Activated CD4-positive, CD25-positive, alpha-beta regulatory T cell (primary cell): ENCODE results near the gene AHI1.

ENCODE experiments used
- DNase-seq, 4 experiments: peaks; one replicate each; lab custom pipeline; 2025; lab: John Stamatoyannopoulos, UW

The AHI1 gene

GRCh38 chr6:135497412-135498184 lies at the start of gene AHI1:
AHI1 (minus strand) TSS chr6:135497740; CDS start chr6:135492237, 5,503 bp downstream.
- DNase-seq = peak; percentile 69 to 80 (median 77)

DNA sequence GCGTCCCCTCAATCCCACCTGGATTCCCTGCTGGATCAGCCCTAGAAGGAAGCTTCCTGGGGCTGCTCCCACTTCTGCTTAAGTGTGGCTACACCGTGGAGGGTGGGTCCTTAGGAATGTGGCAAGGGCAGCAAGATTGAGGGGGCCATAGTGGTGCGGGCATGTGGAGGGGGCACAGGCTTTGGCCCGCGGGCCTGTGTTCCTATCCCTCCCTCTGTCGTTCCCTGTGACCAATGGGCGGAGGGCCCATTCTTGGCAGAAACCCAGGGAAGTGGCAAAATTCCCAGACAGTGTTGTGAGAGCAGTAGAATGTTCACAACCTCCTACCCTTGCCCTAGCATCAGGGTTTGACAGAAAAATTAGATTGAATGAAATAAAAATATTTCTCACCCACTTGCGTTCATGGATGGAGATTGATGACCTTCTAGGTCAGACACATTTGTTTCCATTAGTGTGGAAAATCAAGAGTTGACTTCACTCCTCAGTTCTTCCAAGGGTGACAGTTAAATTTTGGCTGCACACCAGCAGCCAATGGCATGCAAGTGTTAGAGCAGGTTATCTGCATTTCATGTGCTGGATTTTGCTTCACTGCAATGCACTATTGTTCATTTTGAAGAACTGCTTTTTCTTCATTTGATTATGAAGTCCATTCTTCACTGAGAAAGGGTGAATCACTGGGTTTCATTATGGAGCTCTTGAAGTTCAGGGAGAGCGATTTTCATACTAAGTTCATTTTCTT lies 49.3 kb upstream of the AHI1 start:
- DNase-seq = no peak

DNA sequence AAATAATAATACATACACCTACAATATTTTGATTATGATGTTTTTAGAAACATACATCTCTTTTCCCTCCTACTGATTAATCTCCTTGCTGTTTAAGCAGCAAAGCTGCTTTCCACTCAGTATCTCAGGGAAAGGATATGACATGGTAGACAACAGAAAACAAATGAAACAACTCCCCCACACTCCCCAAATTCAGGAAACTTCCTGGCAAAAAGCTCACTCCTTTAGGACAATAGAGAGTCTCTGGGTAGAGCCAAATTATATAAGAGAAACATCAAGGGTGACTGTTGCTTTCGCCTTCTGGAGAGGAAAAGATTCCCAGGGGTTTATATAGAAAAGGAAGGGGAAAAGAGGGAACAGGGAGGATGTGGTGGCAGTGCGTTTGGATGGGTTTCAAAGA lies 48.7 kb upstream of the AHI1 start:
- DNase-seq = no peak

DNA sequence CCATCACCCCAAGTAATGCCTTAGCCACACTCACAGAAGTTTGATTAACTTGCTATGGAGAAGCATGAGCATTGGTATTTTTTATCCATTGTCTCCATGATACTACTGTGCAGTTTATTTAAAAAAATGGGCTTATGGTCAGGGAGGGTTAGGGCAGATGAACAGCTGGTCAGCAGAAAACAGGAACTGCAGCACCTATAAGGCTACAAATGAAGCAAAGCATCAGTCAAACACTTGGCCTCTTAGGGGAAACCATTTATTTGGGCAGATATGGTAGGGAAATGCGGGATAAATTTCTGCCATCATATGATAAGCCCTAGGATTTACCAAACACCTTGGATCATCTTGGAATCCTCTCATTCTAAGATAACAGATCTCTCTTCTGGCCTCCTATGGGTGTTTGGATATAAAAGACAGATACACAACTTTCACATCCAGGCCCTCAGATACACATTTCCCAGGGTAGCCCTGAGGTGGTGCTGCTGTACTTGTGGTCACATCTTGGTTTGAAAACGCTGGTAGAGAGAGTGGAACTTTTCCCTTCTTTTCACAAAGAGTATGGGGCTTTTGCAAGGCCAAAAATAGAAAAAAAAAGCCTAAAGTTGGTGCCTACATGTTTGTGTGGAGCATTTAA lies 42.8 kb upstream of the AHI1 start:
- DNase-seq = no peak

DNA sequence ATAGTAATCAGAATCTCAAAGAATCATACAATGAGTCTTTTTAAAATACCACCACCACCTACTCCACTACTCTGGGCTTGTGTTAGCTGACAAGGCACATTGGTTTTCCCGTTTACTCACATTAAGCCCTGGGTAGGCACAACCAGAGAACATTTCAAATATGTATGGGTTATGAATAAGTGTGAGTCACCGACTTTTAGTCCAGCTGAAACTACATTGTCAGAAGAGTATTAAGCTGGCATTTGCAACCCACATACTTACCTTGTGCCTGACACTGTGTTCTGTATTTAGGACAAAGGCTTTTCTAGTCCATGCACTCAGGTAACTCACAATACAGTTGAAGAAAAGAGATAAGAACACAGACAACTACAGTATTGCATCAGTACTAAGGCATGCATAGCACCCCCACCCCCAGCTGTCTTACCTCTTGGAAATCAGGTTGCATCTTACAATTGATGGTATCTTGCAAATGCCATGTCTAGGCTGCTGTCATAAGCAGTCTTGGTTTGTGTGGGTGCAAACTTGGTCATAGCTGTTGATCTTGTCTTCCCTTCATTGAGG lies 40.3 kb upstream of the AHI1 start:
- no peak for DNase-seq

DNA sequence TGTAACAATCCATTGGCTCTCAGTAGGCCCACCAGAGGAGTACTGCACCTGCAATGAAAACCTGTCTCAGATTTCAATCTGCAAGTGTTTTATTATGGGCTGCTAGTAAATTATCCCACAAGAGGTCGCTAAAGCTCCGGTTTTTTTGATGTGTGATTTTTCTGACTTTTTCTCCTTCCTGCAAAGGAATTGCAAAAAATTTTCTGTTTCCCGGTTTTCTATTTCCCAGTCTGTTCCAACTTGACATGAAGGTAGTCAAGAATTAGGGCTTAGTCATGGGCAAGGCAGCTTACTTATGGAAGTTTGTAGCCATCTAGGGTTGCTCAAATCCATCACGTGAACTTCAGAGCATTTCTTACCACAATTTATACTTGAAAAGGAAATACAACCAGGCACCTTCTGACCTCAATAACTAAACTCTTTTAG lies 38.5 kb upstream of the AHI1 start:
- no peak for DNase-seq

GRCh38 chr6:135534773-135535380 lies 37.3 kb upstream of the AHI1 start:
- no peak for DNase-seq

- no peak for DNase-seq
Observed at GRCh38 chr6:135532559-135532958, 35.0 kb upstream of the AHI1 start.

DNA sequence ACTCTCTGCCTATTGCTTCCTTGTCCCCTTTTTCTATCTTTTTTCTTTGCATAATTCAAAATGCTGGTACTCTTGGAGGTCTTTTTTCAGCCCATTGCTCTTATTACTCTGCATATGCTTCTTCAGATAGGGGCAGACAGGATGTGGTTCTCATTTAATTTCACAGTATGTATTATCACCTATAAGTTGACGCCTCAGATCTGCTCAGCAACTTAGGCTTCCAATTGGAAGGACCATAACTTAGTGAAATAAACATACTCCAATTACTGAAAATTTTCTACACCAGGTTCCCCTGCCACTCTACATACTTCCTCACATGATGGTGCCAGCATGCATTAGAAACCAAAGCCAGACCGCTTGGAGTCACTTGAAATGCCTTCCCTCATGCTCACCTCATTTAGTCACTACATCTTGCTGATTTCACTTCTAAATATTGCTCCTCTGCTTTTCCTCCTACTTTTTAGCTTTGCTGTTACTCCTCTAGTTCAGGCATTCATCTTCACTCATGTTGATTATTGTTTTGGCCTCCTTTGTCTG lies 34.5 kb upstream of the AHI1 start:
- DNase-seq = no peak

- DNase-seq = no peak
Observed at GRCh38 chr6:135530113-135530512, 32.6 kb upstream of the AHI1 start.

- DNase-seq = no peak
Observed at GRCh38 chr6:135527960-135528249, 30.4 kb upstream of the AHI1 start.

DNA sequence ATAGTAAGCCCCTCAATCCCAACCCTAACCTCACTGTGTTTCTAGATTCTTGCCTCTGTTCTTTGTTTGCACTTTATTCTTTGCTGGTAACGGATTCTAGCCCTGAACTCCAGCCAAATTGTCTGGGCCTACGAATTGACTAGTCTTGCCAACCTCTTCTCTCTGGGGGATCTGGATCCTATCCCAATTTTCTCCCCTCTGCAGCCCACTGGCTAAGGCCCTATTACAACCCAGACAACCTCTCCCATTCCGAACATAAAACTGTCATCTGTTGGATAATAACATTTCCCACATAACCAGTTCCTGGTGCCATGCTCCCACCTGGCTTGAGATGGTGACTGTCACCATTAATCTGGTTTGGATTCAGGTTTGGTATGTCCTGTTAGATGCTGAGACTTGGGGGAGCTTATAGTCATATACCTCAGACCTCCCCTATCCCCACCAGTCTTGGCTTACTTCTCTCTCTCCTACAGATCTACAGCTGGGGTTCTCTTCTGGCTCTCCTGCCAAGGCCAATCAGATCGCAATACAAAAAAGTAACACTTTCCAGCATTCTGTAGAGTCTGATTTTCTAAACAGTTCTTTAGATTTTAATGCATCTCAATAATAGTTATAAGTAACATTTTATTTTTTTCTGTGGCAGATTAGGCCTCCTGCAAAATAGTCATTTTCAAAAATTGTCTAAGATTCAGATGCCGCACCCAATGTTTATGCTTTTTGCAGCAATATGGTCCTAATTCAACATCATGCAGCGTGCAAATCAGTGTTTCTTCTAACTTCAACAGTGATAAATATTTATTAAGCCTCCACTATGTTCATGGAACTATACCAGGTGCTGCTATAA lies 29.8 kb upstream of the AHI1 start:
- no peak for DNase-seq

DNA sequence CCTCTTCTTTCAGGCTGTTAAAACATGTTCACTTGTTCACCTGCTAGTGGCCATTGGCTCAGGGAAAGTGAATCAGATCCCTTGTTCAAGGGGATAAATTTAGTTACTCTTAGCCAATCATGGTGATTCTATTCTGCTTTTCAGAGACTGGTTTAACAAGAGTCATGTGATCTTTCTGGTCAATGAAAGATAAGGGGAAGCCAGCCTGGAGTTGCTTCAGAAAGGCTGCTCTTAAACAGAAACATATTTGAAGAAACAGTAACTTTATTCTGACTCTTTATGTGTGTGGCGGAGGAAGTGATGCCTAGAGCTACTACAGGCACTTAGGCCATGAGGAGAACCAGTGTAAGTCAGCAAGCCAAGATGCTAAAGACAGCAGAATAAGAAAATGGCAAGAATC lies 28.1 kb upstream of the AHI1 start:
- no peak for DNase-seq

GRCh38 chr6:135522965-135523692 lies 25.6 kb upstream of the AHI1 start:
- no peak for DNase-seq

GRCh38 chr6:135521431-135521830 lies 23.9 kb upstream of the AHI1 start:
- no peak for DNase-seq

DNA sequence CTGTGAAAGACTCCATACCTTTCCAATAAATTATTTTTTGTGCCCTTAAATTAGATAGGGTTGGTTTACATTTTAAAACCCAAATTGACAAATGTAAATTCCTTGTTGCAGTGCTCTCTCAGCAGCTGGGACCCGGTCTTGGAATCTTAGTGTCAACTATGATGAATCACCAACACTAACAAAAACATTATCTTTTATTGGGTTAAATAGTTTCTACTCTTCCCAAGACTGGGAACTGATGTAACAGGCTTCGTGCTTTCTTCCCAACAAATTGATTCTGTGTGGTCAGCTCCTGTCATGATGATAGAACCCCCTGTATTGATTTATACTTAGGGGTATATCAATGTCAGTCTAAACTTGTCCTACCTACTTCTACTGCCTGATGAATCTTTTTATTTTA lies 23.2 kb upstream of the AHI1 start:
- DNase-seq = no peak

- no peak for DNase-seq
Observed at GRCh38 chr6:135519348-135519747, 21.8 kb upstream of the AHI1 start.

DNA sequence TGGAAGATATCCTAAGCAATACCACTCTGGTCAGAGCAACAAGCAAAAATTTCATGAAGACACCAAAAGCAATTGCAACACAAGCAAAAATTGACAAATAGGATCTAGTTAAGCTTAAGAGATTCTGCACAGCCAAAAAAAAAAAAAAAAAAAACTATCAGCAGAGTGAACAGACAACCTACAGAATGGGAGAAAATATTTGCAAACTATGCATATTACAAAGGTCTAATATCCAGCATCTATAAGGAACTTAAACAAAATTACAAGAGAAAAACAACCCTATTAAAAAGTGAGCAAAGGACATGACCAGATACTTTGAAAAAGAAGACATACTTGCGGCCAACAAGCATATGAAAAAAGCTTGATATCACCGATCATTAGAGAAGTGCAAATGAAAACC lies 20.0 kb upstream of the AHI1 start:
- no peak for DNase-seq

GRCh38 chr6:135514706-135515105 lies 17.2 kb upstream of the AHI1 start:
- DNase-seq = no peak

GRCh38 chr6:135506270-135506997 lies 8.9 kb upstream of the AHI1 start:
- DNase-seq = no peak
